ENCODE results near the gene JARID2.

DNA sequence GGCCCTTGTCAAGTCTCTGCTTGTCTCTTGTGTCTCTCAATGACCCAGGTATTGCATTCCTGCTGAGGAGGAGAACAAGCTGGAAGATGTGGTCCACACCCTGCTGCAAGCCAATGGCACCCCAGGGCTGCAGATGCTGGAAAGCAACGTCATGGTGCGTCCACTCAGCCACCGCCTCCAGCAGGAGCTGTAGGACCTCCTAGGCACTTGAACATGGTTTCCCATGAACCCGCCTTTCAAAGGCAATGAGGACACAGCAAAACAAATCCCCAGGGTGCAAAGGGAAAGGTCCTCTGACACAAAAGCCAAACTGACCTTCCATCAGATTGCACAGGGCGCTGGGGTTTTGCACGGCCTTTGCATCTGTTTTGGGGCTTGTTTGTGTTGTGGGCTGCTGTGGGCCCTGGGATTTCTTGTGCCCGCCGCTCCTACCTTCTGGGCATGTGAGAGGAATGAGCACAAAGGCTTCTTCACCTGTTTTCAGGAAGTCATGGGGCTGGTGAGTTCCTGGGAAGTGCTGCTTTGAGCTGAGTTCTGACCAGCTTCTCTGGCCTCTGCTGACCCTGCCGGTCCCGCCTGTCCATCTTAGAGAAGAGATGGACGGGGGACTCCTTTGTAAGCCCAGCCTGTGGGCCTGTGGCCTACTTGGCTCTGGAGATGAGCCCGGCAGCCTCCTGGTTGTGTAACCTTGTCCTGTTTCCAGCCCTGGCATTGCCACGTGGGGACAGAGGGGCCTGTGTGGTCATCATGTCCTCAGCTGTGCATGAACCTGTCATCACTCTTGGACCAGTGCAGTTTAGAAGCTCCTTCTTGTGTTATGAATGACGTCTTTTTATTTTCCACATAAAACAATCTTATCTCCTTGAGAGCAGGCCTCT is 265.6 kb downstream of the JARID2 start:
- TF ChIP-seq POLR2A (IDR thresholded peaks at IDR 0.05) (no peak), POLR2AphosphoS5 (IDR thresholded peaks at IDR 0.05) (no peak), EP300 (IDR thresholded peaks at IDR 0.05) (no peak)
- TF ChIP-seq, protein P1, sequence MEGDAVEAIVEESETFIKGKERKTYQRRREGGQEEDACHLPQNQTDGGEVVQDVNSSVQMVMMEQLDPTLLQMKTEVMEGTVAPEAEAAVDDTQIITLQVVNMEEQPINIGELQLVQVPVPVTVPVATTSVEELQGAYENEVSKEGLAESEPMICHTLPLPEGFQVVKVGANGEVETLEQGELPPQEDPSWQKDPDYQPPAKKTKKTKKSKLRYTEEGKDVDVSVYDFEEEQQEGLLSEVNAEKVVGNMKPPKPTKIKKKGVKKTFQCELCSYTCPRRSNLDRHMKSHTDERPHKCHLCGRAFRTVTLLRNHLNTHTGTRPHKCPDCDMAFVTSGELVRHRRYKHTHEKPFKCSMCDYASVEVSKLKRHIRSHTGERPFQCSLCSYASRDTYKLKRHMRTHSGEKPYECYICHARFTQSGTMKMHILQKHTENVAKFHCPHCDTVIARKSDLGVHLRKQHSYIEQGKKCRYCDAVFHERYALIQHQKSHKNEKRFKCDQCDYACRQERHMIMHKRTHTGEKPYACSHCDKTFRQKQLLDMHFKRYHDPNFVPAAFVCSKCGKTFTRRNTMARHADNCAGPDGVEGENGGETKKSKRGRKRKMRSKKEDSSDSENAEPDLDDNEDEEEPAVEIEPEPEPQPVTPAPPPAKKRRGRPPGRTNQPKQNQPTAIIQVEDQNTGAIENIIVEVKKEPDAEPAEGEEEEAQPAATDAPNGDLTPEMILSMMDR (IDR thresholded peaks at IDR 0.05) = no peak

Measured in suprapubic skin (tissue), 4 donors.